Measurements from ENCODE around the gene CEACAM16.

DNA sequence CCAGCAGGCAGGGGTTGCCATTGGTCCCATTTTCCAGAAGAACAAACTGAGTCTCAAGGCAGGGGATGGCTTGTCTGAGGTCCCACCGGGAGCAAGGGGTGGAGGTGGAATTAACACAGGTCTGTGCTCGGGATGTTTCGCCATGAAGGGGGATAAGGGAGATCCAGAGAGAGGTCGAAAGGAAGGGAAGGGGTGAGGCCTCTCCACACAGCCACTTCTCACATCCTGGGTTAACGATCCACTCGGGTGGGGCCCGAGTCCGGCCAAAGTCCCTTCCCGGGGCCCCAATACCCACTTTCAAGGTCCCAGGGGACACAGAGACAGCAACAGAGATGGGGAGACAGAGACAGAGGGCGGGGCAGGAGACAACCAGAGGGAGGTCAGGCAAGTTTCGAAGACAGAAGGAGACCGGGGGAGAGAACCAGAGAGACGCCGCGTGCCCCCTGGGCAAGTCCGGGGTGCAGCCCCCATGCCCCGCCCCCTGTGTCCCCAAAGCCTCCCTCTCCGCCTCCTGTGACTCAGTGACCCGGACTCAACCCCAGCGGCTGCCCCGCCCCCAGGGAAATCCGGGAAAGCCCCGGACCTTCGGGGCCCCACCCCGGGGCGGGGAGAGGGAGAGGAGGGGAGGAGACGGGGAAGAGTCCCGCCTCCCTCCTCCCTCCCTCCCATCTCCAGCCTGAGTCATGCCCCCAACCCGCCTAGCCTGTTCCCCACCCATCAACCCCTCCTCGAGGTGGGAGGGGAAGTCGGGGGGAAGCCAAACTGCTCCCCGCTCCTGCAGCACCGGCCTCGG is 48.2 kb downstream of the CEACAM16 start:
- TF ChIP-seq, protein P1, sequence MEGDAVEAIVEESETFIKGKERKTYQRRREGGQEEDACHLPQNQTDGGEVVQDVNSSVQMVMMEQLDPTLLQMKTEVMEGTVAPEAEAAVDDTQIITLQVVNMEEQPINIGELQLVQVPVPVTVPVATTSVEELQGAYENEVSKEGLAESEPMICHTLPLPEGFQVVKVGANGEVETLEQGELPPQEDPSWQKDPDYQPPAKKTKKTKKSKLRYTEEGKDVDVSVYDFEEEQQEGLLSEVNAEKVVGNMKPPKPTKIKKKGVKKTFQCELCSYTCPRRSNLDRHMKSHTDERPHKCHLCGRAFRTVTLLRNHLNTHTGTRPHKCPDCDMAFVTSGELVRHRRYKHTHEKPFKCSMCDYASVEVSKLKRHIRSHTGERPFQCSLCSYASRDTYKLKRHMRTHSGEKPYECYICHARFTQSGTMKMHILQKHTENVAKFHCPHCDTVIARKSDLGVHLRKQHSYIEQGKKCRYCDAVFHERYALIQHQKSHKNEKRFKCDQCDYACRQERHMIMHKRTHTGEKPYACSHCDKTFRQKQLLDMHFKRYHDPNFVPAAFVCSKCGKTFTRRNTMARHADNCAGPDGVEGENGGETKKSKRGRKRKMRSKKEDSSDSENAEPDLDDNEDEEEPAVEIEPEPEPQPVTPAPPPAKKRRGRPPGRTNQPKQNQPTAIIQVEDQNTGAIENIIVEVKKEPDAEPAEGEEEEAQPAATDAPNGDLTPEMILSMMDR (IDR thresholded peaks at IDR 0.05; ENCODE audit: low read depth, low read length, poor library complexity, severe bottlenecking): no peak
- TF ChIP-seq EZH2phosphoT487 (IDR thresholded peaks at IDR 0.05; ENCODE audit: borderline replicate concordance, low read length): no peak
